Testis (tissue), 2 donors: Measurements from ENCODE around the gene AMBP.

Experiments used
- POLR2A ChIP-seq: fragments of 450-650 bp; IDR thresholded peaks from one replicate; pipeline ENCODE4 v1.6.1; 2017; ENCODE audit warnings: antibody characterized with exemption, mild to moderate bottlenecking, moderate library complexity
- TF ChIP-seq, protein P1 (sequence below), 3 experiments: fragments of 450-650 bp in 2 of 3; fragments of 200-600 bp in 1 of 3; sonication (generic) in 1 of 3; IDR thresholded peaks; one replicate each; pipeline ENCODE4 v1.5.1; 2016 to 2019; ENCODE audit warnings: antibody characterized with exemption in 3 of 3, mild to moderate bottlenecking in 2 of 3, moderate library complexity in 1 of 3

DNA sequence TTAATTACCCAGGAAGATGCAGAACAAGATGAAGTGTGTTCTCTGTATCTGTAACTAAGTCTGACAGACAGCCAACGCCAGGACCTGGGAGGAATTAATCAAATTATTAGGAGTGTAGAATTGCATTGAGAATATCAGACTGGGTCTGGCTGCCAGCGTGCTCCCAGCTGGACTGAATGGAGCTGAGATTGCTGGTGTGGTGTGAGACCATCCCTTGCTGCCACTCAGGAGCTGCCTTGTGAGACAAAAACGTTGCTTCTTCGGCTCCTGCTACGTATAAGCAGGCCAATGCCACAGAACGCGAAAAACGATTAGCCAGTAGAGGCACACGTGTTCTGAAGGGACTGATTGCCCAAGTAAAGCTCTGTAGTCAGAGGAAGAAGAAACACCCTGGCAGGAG is 66.8 kb downstream of the AMBP start:
- TF ChIP-seq, protein P1, sequence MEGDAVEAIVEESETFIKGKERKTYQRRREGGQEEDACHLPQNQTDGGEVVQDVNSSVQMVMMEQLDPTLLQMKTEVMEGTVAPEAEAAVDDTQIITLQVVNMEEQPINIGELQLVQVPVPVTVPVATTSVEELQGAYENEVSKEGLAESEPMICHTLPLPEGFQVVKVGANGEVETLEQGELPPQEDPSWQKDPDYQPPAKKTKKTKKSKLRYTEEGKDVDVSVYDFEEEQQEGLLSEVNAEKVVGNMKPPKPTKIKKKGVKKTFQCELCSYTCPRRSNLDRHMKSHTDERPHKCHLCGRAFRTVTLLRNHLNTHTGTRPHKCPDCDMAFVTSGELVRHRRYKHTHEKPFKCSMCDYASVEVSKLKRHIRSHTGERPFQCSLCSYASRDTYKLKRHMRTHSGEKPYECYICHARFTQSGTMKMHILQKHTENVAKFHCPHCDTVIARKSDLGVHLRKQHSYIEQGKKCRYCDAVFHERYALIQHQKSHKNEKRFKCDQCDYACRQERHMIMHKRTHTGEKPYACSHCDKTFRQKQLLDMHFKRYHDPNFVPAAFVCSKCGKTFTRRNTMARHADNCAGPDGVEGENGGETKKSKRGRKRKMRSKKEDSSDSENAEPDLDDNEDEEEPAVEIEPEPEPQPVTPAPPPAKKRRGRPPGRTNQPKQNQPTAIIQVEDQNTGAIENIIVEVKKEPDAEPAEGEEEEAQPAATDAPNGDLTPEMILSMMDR (IDR thresholded peaks at IDR 0.05): no peak
- TF ChIP-seq POLR2A: no peak
